CD4-positive, alpha-beta T cell (primary cell): ENCODE data around the gene FTSJ1. TPM values are rescaled to one million over a fixed set of nuclear protein-coding genes. Genes with fewer than 3 reads are reported as not detected.
A peak's percentile ranks its signal among the peaks of the same experiment; 100 is the strongest.

Experiments
- ATAC-seq: fragments of 200-7000 bp; cut with Tn5 transposase; one replicate; pipeline ENCODE4 v1.10.0; 2022; ENCODE audit warnings: mild to moderate bottlenecking; ENCODE audit not compliant: poor library complexity
- CTCF ChIA-PET: fragments of 350-600 bp; sonication (Branson Sonifier 250); formaldehyde crosslinking; loops from one replicate; lab custom pipeline; 2021; ENCODE audit warnings: antibody characterized with exemption, inconsistent platforms; lab: Charles Lee
- POLR2A ChIA-PET: fragments of 350-600 bp; sonication (Branson Sonifier 250); formaldehyde crosslinking; loops from one replicate; lab custom pipeline; 2021; ENCODE audit warnings: antibody characterized with exemption, inconsistent platforms; lab: Charles Lee
- DNase-seq, 14 experiments: peaks; one replicate each; pipeline ENCODE4 v3.0.0-alpha.2; 2013 to 2020; ENCODE audit warnings: mixed read lengths in 2 of 14
- H3K27ac ChIP-seq, 2 donors: one replicate each; pipeline versions ENCODE4 v1.5.1 to v1.7.0; 2013; ENCODE audit warnings: low read length in 2 of 2, low read depth in 1 of 2, mild to moderate bottlenecking in 1 of 2
- H3K27me3 ChIP-seq, 2 experiments: 1 replicate in 1 of 2; 2 replicates in 1 of 2; pipeline versions ENCODE4 v1.6.1 to v1.7.0; 2013; ENCODE audit warnings: low read length in 2 of 2, control low read depth in 1 of 2, mild to moderate bottlenecking in 1 of 2, moderate library complexity in 1 of 2; ENCODE audit not compliant: insufficient read depth in 2 of 2, control insufficient read depth in 1 of 2
- H3K36me3 ChIP-seq: one replicate; pipeline ENCODE4 v1.6.1; 2013; ENCODE audit warnings: low read length, control low read depth; ENCODE audit not compliant: insufficient read depth
- H3K4me1 ChIP-seq: one replicate; pipeline ENCODE4 v1.6.1; 2013; ENCODE audit warnings: low read length, control low read depth; ENCODE audit not compliant: insufficient read depth
- H3K4me3 ChIP-seq: one replicate; pipeline ENCODE4 v1.5.1; 2013; ENCODE audit warnings: mild to moderate bottlenecking, low read length, moderate library complexity
- H3K9me3 ChIP-seq, 2 experiments: 1 replicate in 1 of 2; 2 replicates in 1 of 2; pipeline versions ENCODE4 v1.6.1 to v1.7.0; 2013; ENCODE audit warnings: low read length in 2 of 2, mild to moderate bottlenecking in 2 of 2, control low read depth in 1 of 2, moderate library complexity in 1 of 2; ENCODE audit not compliant: control insufficient read depth in 1 of 2, insufficient read depth in 1 of 2
- H3K27ac Mint-ChIP-seq: one replicate; pipeline ENCODE4 v1.8.0; 2020; ENCODE audit warnings: mixed read lengths
- H3K27me3 Mint-ChIP-seq: one replicate; pipeline ENCODE4 v1.8.0; 2021; ENCODE audit warnings: mixed read lengths
- H3K36me3 Mint-ChIP-seq: one replicate; pipeline ENCODE4 v1.8.0; 2021; ENCODE audit warnings: low read depth, mixed read lengths
- H3K4me1 Mint-ChIP-seq: one replicate; pipeline ENCODE4 v1.8.0; 2021; ENCODE audit warnings: low read depth, mixed read lengths
- H3K4me3 Mint-ChIP-seq: one replicate; pipeline ENCODE4 v1.8.0; 2020; ENCODE audit warnings: mild to moderate bottlenecking, mixed read lengths
- H3K9me3 Mint-ChIP-seq: one replicate; pipeline ENCODE4 v1.8.0; 2020; ENCODE audit warnings: mixed read lengths
- intact Hi-C, 2 experiments: fragments of 100-400 bp; cut with DNase I in 1 of 2; cut with micrococcal nuclease in 1 of 2; formaldehyde crosslinking; loops; one replicate each; pipeline versions ENCODE4 v1.15.1 to v1.9.0; 2023 to 2025; cut with DNase I, micrococcal nuclease
- total RNA-seq, 174 experiments: library from RNA in 2 of 174; stranded (reverse) in 2 of 174; gene quantifications; one replicate each; pipeline ENCODE4 v1.2.3 and lab custom pipeline; 2021 to 2026
- TF ChIP-seq, protein P1 (sequence below): fragments of 200-600 bp; IDR thresholded peaks from one replicate; pipeline ENCODE4 v1.8.0; 2022; ENCODE audit warnings: antibody characterized with exemption, mild to moderate bottlenecking

Gene FTSJ1
- total RNA-seq, 2 experiments from 2014 or later = 60.0 to 61.0 TPM

DNA sequence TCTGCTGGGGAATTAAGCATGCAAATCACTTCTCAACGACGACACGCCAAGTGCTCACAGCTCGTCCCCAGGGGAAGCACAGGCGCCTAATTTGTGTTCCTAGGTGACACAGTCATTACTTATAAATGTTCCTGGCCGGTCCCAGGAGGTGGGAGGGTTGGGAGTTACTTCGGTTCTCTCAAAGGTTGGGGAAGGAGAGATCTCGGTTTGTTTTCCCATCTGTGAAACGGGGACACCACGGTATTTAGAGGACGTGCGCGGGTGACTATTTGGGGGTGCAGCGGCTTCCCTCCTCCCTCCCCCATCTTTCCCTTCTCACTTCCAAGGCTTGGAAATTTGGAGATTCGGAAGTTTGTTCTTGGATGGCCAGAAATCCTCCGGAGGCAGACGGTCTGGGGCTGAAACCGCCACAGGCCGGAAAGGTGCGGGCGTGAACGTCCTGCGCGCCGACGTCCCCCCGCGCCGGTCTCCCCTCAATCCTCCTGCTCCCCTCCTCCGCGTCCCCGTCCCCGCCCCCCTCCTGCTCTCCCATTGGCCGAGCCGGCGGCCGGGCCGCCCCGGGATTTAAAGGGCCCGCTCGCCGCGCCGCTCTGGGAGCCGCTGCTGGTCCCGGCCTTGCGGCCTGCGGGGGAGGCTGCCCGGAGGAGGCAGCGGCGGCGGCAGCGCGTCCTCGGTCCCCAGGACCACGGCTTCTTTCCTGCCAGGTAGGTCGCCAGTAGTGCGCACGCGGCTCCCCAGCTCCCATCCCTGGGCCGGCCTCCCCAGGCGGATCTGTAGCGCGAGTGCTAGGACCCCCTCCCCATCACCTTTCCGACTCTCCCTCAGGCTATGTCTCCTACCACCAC, 32.6 kb downstream of the FTSJ1 start, which contains the start of gene PORCN:
Gene PORCN (plus strand): TSS at position 593 of the 845 bp plus-strand sequence. CDS start 829 bp downstream, outside the sequence.
- H3K4me3 ChIP-seq = peak within 1 kb of the TSS; percentile 79
- intact Hi-C loops = loop anchor here in 1 of 2 experiments (1.0 to 2.0 kb wide), 2 partner anchors 31 to 32 kb away; partner anchors contain the start of genes FTSJ1 and TBC1D25
- Mint-ChIP-seq H3K27me3 (no peaks in the 10 kb centered on the region), H3K4me3 (peak within 1 kb of the TSS; percentile 94), H3K9me3 (no peaks in the 10 kb centered on the region), H3K36me3 (peaks cover 8% of the 10 kb centered on the region), H3K4me1 (peaks cover 26% of the 10 kb centered on the region), H3K27ac (peak within 1 kb of the TSS; percentile 84)
- CTCF ChIA-PET = interaction anchor here (1.3 kb wide), 1 partner anchor 31 kb away, joined by 3 read pairs; the partner anchor contains the start of gene TBC1D25
- ATAC-seq = peak; percentile 94
- H3K27me3 ChIP-seq = no peaks in the 10 kb centered on the region
- TF ChIP-seq, protein P1, sequence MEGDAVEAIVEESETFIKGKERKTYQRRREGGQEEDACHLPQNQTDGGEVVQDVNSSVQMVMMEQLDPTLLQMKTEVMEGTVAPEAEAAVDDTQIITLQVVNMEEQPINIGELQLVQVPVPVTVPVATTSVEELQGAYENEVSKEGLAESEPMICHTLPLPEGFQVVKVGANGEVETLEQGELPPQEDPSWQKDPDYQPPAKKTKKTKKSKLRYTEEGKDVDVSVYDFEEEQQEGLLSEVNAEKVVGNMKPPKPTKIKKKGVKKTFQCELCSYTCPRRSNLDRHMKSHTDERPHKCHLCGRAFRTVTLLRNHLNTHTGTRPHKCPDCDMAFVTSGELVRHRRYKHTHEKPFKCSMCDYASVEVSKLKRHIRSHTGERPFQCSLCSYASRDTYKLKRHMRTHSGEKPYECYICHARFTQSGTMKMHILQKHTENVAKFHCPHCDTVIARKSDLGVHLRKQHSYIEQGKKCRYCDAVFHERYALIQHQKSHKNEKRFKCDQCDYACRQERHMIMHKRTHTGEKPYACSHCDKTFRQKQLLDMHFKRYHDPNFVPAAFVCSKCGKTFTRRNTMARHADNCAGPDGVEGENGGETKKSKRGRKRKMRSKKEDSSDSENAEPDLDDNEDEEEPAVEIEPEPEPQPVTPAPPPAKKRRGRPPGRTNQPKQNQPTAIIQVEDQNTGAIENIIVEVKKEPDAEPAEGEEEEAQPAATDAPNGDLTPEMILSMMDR = no peak
- POLR2A ChIA-PET = interaction anchor here (0.7 to 3.2 kb wide), 3 partner anchors 31 to 449 kb away, joined by 3 to 20 read pairs (median 3); partner anchors contain the start of genes FTSJ1 and TBC1D25
- H3K4me1 ChIP-seq = peaks cover 19% of the 10 kb centered on the region
- H3K9me3 ChIP-seq = no peaks in the 10 kb centered on the region
- DNase-seq = peak; percentile 55 to 84 (median 76)
- peak within 1 kb of the TSS; percentile 41 to 55 for H3K27ac ChIP-seq
- peaks cover 2% of the 10 kb centered on the region for H3K36me3 ChIP-seq

DNA sequence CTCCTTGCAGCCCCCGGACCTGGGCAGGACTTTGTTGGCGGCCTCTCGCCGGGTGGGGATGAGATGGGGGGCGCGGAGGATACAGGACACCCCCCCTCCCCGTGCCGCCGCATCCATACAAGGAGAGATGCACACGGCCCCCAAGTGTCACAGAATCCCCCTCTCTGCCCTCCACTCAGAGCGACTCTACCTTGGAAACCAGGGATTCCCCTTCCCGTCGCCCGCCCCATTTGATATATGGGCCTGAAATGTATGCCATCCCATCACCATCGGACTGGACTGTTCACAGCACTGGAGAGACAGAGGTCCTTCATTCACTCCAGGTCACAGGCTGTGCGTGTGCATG, 33.2 kb downstream of the FTSJ1 start:
- H3K4me3 ChIP-seq = peak overlapping the region; percentile 79
- Mint-ChIP-seq H3K4me3 (peak overlapping the region; percentile 94), H3K9me3 (no peaks in the 10 kb centered on the region), H3K27ac (peak overlapping the region; percentile 84), H3K36me3 (peaks cover 8% of the 10 kb centered on the region), H3K4me1 (peaks cover 26% of the 10 kb centered on the region), H3K27me3 (no peaks in the 10 kb centered on the region)
- no peaks in the 10 kb centered on the region for H3K27me3 ChIP-seq
- H3K9me3 ChIP-seq = no peaks in the 10 kb centered on the region
- peak in 3 of 14 experiments; percentile 20 to 43 (median 30) for DNase-seq
- peaks cover 19% of the 10 kb centered on the region for H3K4me1 ChIP-seq
- ChIA-PET POLR2A (interaction anchor here (3.2 kb wide), 1 partner anchor 30 kb away, joined by 20 read pairs; the partner anchor contains the start of gene TBC1D25), CTCF (interaction anchor here (1.3 kb wide), 1 partner anchor 30 kb away, joined by 3 read pairs; the partner anchor contains the start of gene TBC1D25)
- intact Hi-C loops = loop anchor here in 1 of 2 experiments (2.0 kb wide), 1 partner anchor 32 kb away; the partner anchor contains the start of gene FTSJ1
- peak overlapping the region in 1 of 2 donors; percentile 41 for H3K27ac ChIP-seq
- peak; percentile 22 for ATAC-seq
- TF ChIP-seq, protein P1 = no peak
- peaks cover 2% of the 10 kb centered on the region for H3K36me3 ChIP-seq

GRCh38 chrX:48509619-48510018, 33.6 kb downstream of the FTSJ1 start:
- DNase-seq (no peak), ATAC-seq (no peak)
- Mint-ChIP-seq H3K27me3 (no peaks in the 10 kb centered on the region), H3K9me3 (no peaks in the 10 kb centered on the region), H3K4me3 (peak overlapping the region; percentile 94), H3K27ac (peak overlapping the region; percentile 84), H3K4me1 (peaks cover 26% of the 10 kb centered on the region), H3K36me3 (peaks cover 10% of the 10 kb centered on the region)
- ChIA-PET CTCF (interaction anchor here (1.3 kb wide), 1 partner anchor 30 kb away, joined by 3 read pairs; the partner anchor contains the start of gene TBC1D25), POLR2A (interaction anchor here (3.2 kb wide), 1 partner anchor 30 kb away, joined by 20 read pairs; the partner anchor contains the start of gene TBC1D25)
- H3K27me3 ChIP-seq = no peaks in the 10 kb centered on the region
- no peaks in the 10 kb centered on the region for H3K9me3 ChIP-seq
- TF ChIP-seq, protein P1 = no peak
- intact Hi-C loops = loop anchor here in 1 of 2 experiments (2.0 kb wide), 1 partner anchor 33 kb away; the partner anchor contains the start of gene FTSJ1
- peaks cover 2% of the 10 kb centered on the region for H3K36me3 ChIP-seq
- no peak overlapping the region for H3K27ac ChIP-seq
- peaks cover 19% of the 10 kb centered on the region for H3K4me1 ChIP-seq
- peak overlapping the region; percentile 79 for H3K4me3 ChIP-seq
